Activated CD4-positive, CD25-positive, alpha-beta regulatory T cell treated with anti-CD3 and anti-CD28 coated beads, Interleukin-2, amount 50 U/mL, for 24 hours (primary cell): ENCODE measurements around the gene DDX17.

Experiments used
- ATAC-seq, 2 donors: fragments of 150-1000 bp; cut with Tn5 transposase; one replicate each; pipeline ENCODE4 v1.10.0; 2021; ENCODE audit warnings: mild to moderate bottlenecking in 1 of 2, moderate library complexity in 1 of 2

DDX17 gene

GRCh38 chr22:38448945-38449745, 57.0 kb downstream of the DDX17 start:
- ATAC-seq, result no peak

GRCh38 chr22:38446018-38446601, 60.0 kb downstream of the DDX17 start:
- no peak for ATAC-seq

- ATAC-seq, result no peak
These were observed 61.3 kb downstream of the DDX17 start for GRCh38 chr22:38444783-38445182.

- ATAC-seq, result no peak
These were observed 62.2 kb downstream of the DDX17 start for GRCh38 chr22:38443628-38444521.

- no peak for ATAC-seq
These were observed 63.0 kb downstream of the DDX17 start for GRCh38 chr22:38442967-38443627.

GRCh38 chr22:38441620-38442287, 64.4 kb downstream of the DDX17 start:
- ATAC-seq, result no peak

GRCh38 chr22:38440747-38441350, 65.3 kb downstream of the DDX17 start:
- no peak for ATAC-seq

- ATAC-seq, result no peak
These were observed 68.7 kb downstream of the DDX17 start for GRCh38 chr22:38437416-38437815.

GRCh38 chr22:38436629-38437395, 69.3 kb downstream of the DDX17 start:
- ATAC-seq, result no peak

GRCh38 chr22:38435965-38436364, 70.1 kb downstream of the DDX17 start:
- no peak for ATAC-seq

GRCh38 chr22:38435010-38435409, 71.1 kb downstream of the DDX17 start:
- no peak for ATAC-seq

GRCh38 chr22:38433871-38434270, 72.2 kb downstream of the DDX17 start:
- no peak for ATAC-seq
